Measurements from ENCODE around the gene CAB39L.

CAB39L gene

GRCh38 chr13:49395878-49396380 lies 47.9 kb downstream of the CAB39L start:
- no peak for DNase-seq

- no peak for DNase-seq
Measured at GRCh38 chr13:49395451-49395865, 48.4 kb downstream of the CAB39L start.

GRCh38 chr13:49388091-49388635 lies 55.7 kb downstream of the CAB39L start:
- DNase-seq: no peak

- DNase-seq: no peak
Measured at GRCh38 chr13:49386664-49387063, 57.2 kb downstream of the CAB39L start.

GRCh38 chr13:49376121-49376520 lies 67.7 kb downstream of the CAB39L start:
- DNase-seq: no peak

GRCh38 chr13:49374585-49375290 lies 69.1 kb downstream of the CAB39L start:
- no peak for DNase-seq

GRCh38 chr13:49373716-49374115 lies 70.1 kb downstream of the CAB39L start:
- no peak for DNase-seq

- DNase-seq: no peak
Measured at GRCh38 chr13:49371943-49372613, 71.8 kb downstream of the CAB39L start.

- DNase-seq: no peak
Measured at GRCh38 chr13:49370371-49370770, 73.5 kb downstream of the CAB39L start.

- no peak for DNase-seq
Measured at GRCh38 chr13:49369866-49370265, 74.0 kb downstream of the CAB39L start.

GRCh38 chr13:49368688-49369087 lies 75.2 kb downstream of the CAB39L start:
- DNase-seq: no peak

GRCh38 chr13:49367640-49368422 lies 76.0 kb downstream of the CAB39L start:
- DNase-seq: no peak

- no peak for DNase-seq
Measured at GRCh38 chr13:49366841-49367240, 77.0 kb downstream of the CAB39L start.

- no peak for DNase-seq
Measured at GRCh38 chr13:49357694-49358093, 86.2 kb downstream of the CAB39L start.

- no peak for DNase-seq
Measured at GRCh38 chr13:49356223-49356622, 87.6 kb downstream of the CAB39L start.

GRCh38 chr13:49354719-49355118 lies 89.1 kb downstream of the CAB39L start:
- DNase-seq: no peak

- no peak for DNase-seq
Measured at GRCh38 chr13:49353908-49354307, 90.0 kb downstream of the CAB39L start.

GRCh38 chr13:49351871-49352270 lies 92.0 kb downstream of the CAB39L start:
- DNase-seq: no peak

- no peak for DNase-seq
Measured at GRCh38 chr13:49348751-49349150, 95.1 kb downstream of the CAB39L start.

- no peak for DNase-seq
Measured at GRCh38 chr13:49347650-49348385, 96.0 kb downstream of the CAB39L start.

- no peak for DNase-seq
Measured at GRCh38 chr13:49346460-49346859, 97.4 kb downstream of the CAB39L start.

GRCh38 chr13:49343731-49344130 lies 100.1 kb downstream of the CAB39L start:
- no peak for DNase-seq

- no peak for DNase-seq
Measured at GRCh38 chr13:49343255-49343654, 100.6 kb downstream of the CAB39L start.
